GM21360 (cell line): ENCODE measurements around the gene TRIP13.

Source experiments
- ATAC-seq: cut with Tn5 transposase; IDR thresholded peaks from one replicate; pipeline ENCODE4 v1.9.1; 2021; ENCODE audit warnings: mild to moderate bottlenecking, moderate library complexity; ENCODE audit not compliant: unreplicated experiment

The TRIP13 gene

GRCh38 chr5:963673-964531 lies 71.2 kb downstream of the TRIP13 start:
- ATAC-seq: peak; percentile 55

GRCh38 chr5:964821-965220 lies 72.1 kb downstream of the TRIP13 start:
- no peak for ATAC-seq

GRCh38 chr5:965604-966344 lies 73.1 kb downstream of the TRIP13 start:
- ATAC-seq: no peak

GRCh38 chr5:966345-966710 lies 73.6 kb downstream of the TRIP13 start:
- no peak for ATAC-seq

- ATAC-seq: no peak
Observed at GRCh38 chr5:966941-967340, 74.3 kb downstream of the TRIP13 start.
